ENCODE results near the gene ANXA5.

ANXA5 gene

DNA sequence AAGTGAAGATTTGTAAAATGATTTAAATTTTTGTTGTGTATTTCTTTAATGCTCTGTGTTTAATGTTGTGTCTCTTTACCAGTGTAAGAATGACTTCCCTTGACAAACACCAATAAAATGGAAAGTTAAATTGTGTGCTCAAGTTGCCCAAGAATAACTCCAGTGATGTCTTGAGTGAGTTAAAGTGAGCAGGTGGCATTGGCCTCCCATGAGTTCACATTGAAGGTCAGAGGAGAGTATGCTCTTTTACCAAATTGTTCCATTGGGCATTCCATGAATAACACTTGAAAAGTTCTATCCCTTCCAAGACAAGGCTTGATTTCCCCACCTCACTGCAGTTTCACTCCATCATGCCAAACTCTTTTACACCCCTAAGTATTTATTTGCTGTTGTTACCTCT is 4.5 kb downstream of the ANXA5 start:
- DNase-seq (ENCODE audit: low read depth), result no peak
- TF ChIP-seq CTCF (IDR thresholded peaks at IDR 0.05; ENCODE audit: control insufficient read depth, extremely low read depth, insufficient read depth), result no peak
- H3K4me3 ChIP-seq (ENCODE audit: low read depth, low read length), result no peak overlapping the region

DNA sequence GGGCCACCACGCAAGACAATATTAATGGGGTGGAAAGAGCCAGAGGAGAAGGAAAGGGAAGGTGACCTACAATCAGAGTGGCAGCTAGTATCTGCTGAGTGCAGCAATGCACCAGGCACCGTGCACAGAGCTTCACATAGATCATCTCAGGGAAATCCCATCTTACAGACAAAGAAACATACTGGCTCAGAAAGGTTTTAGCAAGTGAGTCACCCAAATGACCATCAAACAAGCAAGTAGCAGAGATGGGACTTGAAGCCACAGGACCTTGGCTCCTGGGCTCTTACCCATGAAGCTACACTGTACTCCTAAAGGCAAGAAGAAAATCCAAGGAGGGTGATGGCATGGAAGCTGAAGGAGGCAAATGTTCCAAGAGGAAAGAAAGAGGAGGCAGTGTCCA is 6.8 kb downstream of the ANXA5 start:
- DNase-seq (ENCODE audit: low read depth), result no peak
- TF ChIP-seq CTCF (IDR thresholded peaks at IDR 0.05; ENCODE audit: control insufficient read depth, extremely low read depth, insufficient read depth), result no peak
- no peak overlapping the region for H3K4me3 ChIP-seq (ENCODE audit: low read depth, low read length)

DNA sequence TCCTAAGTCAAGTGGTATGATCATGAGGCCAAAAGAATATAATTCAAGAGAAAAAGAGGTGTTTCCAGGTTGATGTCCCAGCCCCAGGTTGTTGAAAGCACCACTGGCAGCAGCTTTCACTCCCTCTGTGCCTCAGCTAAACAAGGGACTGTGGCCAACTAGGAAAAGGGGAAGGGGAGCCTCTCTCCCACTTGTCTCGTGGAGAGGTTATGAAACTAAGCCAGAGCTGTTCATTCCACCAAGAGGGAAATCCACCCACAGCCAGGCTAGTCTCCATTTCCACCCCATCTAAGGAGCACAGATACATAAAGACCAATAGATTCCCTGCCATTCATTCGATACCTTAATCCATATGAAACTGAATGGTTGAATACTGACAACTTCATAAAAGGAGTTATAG is 8.1 kb downstream of the ANXA5 start:
- TF ChIP-seq CTCF (IDR thresholded peaks at IDR 0.05; ENCODE audit: control insufficient read depth, extremely low read depth, insufficient read depth), result no peak
- H3K4me3 ChIP-seq (ENCODE audit: low read depth, low read length), result no peak overlapping the region
- no peak for DNase-seq (ENCODE audit: low read depth)

DNA sequence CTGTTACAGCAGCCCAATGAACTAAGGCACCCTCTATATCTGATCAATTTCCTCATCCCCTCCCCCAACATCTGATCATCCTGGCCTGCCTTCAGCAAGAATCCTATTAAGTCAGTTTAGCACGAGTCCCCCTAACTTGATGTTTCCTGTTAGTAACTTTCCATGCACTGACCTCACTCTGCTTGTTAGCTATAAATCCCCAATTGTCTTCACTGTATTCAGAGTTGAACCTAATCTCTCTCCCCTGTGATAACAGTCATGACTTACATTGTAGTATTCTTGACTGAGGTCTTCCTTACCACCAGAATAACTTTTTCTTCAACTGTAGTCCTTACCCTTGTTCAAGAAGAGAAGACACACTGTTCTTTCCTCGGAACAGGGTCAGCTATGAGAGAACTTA is 8.5 kb downstream of the ANXA5 start:
- DNase-seq (ENCODE audit: low read depth), result no peak
- no peak overlapping the region for H3K4me3 ChIP-seq (ENCODE audit: low read depth, low read length)
- no peak for TF ChIP-seq CTCF (IDR thresholded peaks at IDR 0.05; ENCODE audit: control insufficient read depth, extremely low read depth, insufficient read depth)

- TF ChIP-seq CTCF (IDR thresholded peaks at IDR 0.05; ENCODE audit: control insufficient read depth, extremely low read depth, insufficient read depth), result no peak
- no peak for DNase-seq (ENCODE audit: low read depth)
- no peak overlapping the region for H3K4me3 ChIP-seq (ENCODE audit: low read depth, low read length)
Measured at GRCh38 chr4:121686255-121686654, 10.5 kb downstream of the ANXA5 start.

DNA sequence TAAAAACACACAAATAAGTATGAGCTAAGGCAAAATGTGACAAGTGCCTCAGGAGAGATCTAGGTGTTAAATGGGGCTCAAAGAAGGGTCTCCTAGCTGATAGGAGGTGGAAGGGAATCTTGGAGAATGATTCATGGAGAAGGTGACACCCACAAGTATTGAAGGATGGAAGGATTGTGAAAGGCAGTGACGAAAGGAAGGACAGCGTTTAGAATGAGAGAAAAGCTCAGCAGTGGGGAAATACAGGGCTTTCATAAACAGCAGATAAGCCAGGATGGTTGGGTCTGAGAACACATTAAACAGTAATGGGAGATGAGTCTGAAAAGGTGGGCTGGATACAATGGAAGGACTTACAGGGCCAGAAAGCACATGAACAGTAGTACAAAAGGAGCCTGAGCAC is 11.5 kb downstream of the ANXA5 start:
- H3K4me3 ChIP-seq (ENCODE audit: low read depth, low read length), result no peak overlapping the region
- no peak for DNase-seq (ENCODE audit: low read depth)
- TF ChIP-seq CTCF (IDR thresholded peaks at IDR 0.05; ENCODE audit: control insufficient read depth, extremely low read depth, insufficient read depth), result no peak

DNA sequence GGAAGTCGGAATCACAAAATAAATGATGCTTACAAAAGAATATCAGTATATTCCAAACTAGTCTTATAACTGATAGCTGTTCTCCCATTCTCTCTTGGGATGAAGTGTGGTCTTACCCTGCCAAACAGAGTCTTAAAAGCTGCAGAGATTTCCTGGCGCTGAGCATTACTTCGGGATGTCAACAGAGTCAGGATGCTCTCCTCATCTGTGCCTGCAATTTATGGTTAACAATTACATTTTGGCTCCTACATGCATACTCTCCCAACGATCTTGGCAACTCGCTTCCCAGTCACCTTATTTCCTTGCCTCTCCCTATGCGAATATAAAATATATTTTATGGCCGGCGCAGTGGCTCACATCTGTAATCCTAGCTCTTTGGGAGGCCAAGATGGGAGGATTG is 12.2 kb downstream of the ANXA5 start:
- DNase-seq (ENCODE audit: low read depth), result no peak
- no peak overlapping the region for H3K4me3 ChIP-seq (ENCODE audit: low read depth, low read length)
- TF ChIP-seq CTCF (IDR thresholded peaks at IDR 0.05; ENCODE audit: control insufficient read depth, extremely low read depth, insufficient read depth), result no peak
